WTC11 (cell line): Measurements from ENCODE around the gene CCSER2.

ENCODE experiments used
- CREB1 ChIP-seq: sonication (generic); formaldehyde crosslinking; IDR thresholded peaks from 2 replicates; pipeline ENCODE4 v1.8.0; 2023; ENCODE audit warnings: mild to moderate bottlenecking, missing genetic modification reagents
- CREM ChIP-seq: sonication (generic); formaldehyde crosslinking; IDR thresholded peaks from 2 replicates; pipeline ENCODE4 v1.8.1; 2022; ENCODE audit warnings: mild to moderate bottlenecking, missing genetic modification reagents, moderate library complexity
- FOXK1 ChIP-seq: sonication (generic); formaldehyde crosslinking; IDR thresholded peaks from 2 replicates; pipeline ENCODE4 v1.8.0; 2022; ENCODE audit warnings: mild to moderate bottlenecking, moderate library complexity, missing genetic modification reagents
- KAT7 ChIP-seq: sonication (generic); formaldehyde crosslinking; IDR thresholded peaks from 2 replicates; pipeline ENCODE4 v1.8.1; 2023; ENCODE audit warnings: missing genetic modification reagents, mild to moderate bottlenecking, borderline replicate concordance
- SP1 ChIP-seq: sonication (generic); formaldehyde crosslinking; conservative IDR thresholded peaks from 2 replicates; pipeline ENCODE4 v1.8.1; 2022; ENCODE audit warnings: missing genetic modification reagents
- TCF7 ChIP-seq: sonication (generic); formaldehyde crosslinking; IDR thresholded peaks from 2 replicates; pipeline ENCODE4 v1.8.0; 2022; ENCODE audit warnings: mild to moderate bottlenecking, low read depth, missing genetic modification reagents, moderate library complexity
- TEAD4 ChIP-seq: sonication (generic); formaldehyde crosslinking; IDR thresholded peaks from 2 replicates; pipeline ENCODE4 v1.8.0; 2022; ENCODE audit warnings: mild to moderate bottlenecking, missing genetic modification reagents
- ZBTB21 ChIP-seq: sonication (generic); formaldehyde crosslinking; IDR thresholded peaks from 2 replicates; pipeline ENCODE4 v1.8.1; 2023; ENCODE audit warnings: mild to moderate bottlenecking, missing genetic modification reagents, borderline replicate concordance
- ZNF138 ChIP-seq: sonication (generic); formaldehyde crosslinking; conservative IDR thresholded peaks from 2 replicates; pipeline ENCODE4 v1.8.1; 2022; ENCODE audit warnings: mild to moderate bottlenecking, moderate library complexity, missing genetic modification reagents
- ZNF263 ChIP-seq: sonication (generic); formaldehyde crosslinking; IDR thresholded peaks from 2 replicates; pipeline ENCODE4 v1.8.1; 2022; ENCODE audit warnings: low read depth, mild to moderate bottlenecking, moderate library complexity, missing genetic modification reagents
- ZNF396 ChIP-seq: fragments of 250-450 bp; sonication (Bioruptor Pico); IDR thresholded peaks from 2 replicates; pipeline ENCODE4 v1.8.0; 2021; ENCODE audit warnings: mild to moderate bottlenecking, moderate library complexity, borderline replicate concordance
- ZNF423 ChIP-seq: fragments of 250-450 bp; sonication (Bioruptor Pico); IDR thresholded peaks from 2 replicates; pipeline ENCODE4 v2.1.2; 2022; ENCODE audit warnings: mild to moderate bottlenecking, moderate library complexity
- TF ChIP-seq, protein P1 (sequence below): fragments of 200-600 bp; IDR thresholded peaks from 2 replicates; pipeline ENCODE4 v1.8.0; 2022; ENCODE audit warnings: antibody characterized with exemption
- TF ChIP-seq, protein P2 (sequence below): sonication (generic); formaldehyde crosslinking; conservative IDR thresholded peaks from 2 replicates; pipeline ENCODE4 v1.8.1; 2022; ENCODE audit warnings: mild to moderate bottlenecking, missing genetic modification reagents

DNA sequence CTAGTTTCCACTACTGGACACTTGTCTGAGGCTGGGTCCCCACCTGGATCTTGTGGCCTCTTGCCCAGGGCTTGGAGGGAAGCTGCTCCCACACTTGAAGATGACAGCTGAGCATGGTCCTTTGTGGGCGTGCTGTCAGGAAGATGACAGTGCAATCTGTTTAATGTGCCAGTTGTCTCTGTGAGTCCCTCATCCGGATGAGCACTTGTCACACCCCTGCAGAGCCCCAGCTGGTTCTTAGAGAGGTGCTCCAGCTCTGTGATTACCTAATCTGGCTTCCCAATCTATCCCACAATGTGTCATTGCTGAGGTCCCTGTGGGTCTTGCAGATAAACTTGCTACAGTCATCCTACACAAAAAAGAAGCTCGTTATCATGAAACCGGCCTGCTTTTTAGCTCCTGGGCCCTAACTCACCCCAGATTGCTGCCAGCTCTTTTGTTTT, 34.8 kb upstream of the CCSER2 start:
- no peak for TF ChIP-seq ZNF396 (CRISPR knock-in tag)
- TF ChIP-seq ZNF138 (CRISPR knock-in tag) = no peak
- no peak for TF ChIP-seq CREB1
- no peak for TF ChIP-seq ZNF263
- TF ChIP-seq, protein P1, sequence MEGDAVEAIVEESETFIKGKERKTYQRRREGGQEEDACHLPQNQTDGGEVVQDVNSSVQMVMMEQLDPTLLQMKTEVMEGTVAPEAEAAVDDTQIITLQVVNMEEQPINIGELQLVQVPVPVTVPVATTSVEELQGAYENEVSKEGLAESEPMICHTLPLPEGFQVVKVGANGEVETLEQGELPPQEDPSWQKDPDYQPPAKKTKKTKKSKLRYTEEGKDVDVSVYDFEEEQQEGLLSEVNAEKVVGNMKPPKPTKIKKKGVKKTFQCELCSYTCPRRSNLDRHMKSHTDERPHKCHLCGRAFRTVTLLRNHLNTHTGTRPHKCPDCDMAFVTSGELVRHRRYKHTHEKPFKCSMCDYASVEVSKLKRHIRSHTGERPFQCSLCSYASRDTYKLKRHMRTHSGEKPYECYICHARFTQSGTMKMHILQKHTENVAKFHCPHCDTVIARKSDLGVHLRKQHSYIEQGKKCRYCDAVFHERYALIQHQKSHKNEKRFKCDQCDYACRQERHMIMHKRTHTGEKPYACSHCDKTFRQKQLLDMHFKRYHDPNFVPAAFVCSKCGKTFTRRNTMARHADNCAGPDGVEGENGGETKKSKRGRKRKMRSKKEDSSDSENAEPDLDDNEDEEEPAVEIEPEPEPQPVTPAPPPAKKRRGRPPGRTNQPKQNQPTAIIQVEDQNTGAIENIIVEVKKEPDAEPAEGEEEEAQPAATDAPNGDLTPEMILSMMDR = no peak
- TF ChIP-seq TEAD4 (CRISPR knock-in tag) = no peak
- no peak for TF ChIP-seq FOXK1
- no peak for TF ChIP-seq CREM (CRISPR knock-in tag)
- no peak for TF ChIP-seq KAT7 (CRISPR knock-in tag)
- no peak for TF ChIP-seq ZBTB21 (CRISPR knock-in tag)
- no peak for TF ChIP-seq ZNF423 (CRISPR knock-in tag)
- TF ChIP-seq TCF7 = no peak
- no peak for TF ChIP-seq SP1 (CRISPR knock-in tag)
- TF ChIP-seq, protein P2, sequence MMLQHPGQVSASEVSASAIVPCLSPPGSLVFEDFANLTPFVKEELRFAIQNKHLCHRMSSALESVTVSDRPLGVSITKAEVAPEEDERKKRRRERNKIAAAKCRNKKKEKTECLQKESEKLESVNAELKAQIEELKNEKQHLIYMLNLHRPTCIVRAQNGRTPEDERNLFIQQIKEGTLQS = no peak
